Measurements from ENCODE around the gene LIMK2.
"Not testable (repeated sequence)": the region's sequence is repeated elsewhere in the genome, so short reads cannot be mapped to it uniquely, and the experiment has no call there.

LIMK2 gene

DNA sequence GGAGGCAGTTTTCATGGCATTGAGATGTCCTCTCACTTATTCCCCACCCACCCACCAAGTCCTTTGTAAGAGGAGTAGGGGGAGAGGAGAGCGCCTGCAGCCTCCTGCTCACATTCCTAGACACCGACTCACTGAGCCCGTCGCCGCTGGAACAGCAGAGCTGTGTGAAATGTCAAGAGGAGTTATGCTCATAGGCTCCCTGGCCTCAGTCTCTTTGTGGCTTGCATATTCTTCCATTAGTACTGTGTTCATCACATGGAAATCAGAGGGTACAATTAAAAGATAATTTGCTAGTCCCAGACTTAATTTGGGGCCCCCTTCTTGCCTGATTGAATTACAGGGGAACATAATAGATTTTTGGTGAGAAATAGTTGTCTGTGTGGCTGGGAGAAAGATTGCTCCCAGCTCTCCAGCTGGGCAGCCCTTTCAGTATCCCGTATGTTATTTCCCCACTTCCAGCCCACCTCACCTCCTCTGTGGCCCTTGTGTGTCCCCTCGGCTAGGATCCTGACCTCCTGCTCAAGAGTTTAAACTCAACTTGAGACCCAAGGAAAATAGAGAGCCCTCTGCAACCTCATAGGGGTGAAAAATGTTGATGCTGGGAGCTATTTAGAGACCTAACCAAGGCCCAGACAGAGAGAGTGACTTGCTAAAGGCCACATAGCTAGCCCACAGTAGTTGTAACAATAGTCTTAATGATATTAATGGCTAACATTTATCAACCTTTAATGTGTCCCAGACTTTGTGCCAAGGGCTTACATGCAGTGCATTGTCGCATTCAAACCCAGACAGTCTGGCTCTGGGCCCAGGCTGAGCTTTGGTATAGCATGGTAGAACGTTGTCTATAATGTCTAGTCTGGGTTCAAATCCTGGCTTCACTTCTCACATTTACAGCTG is 32.2 kb downstream of the LIMK2 start:
- DNase-seq (ENCODE audit: low read depth): peak; percentile 14

DNA sequence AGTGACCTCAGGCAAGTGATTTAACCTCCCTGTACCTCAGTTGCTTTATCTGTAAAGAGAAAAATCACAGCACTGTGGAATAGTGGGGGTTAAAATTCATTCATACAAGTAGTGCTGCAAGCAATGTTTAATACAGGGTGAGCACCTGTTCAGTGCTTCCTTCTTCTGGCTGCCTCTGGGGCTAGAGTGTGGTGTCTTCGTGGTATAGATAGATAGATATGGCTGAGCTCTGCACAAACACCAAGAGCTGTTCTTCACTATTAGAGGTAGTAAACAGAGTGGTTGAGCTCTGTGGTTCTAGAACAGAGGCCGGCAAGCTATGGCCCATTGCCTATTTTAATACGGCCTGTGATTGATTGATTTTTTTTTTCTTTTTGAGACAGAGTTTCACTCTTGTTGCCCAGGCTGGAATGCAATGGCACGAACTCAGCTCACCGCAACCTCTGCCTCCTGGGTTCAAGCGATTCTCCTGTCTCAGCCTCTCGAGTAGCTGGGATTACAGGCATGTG is 32.9 kb downstream of the LIMK2 start:
- DNase-seq (ENCODE audit: low read depth): no peak

DNA sequence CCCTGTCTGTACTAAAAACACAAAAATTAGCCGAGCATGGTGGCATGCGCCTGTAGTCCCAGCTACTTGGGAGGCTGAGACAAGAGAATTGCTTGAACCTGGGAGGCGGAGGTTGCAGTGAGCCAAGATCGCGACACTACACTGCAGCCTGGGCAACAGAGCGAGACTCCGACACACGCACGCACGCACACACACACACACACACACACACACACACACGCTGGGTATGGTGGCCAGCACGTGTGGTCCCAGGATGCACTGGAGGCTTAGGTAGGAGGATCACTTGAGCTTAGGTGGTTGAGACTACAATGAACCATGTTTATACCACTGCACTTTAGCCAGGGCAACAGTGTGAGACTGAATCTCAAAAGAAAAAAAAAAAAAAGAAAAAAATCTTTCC is 33.9 kb downstream of the LIMK2 start:
- not testable (repeated sequence) for DNase-seq (ENCODE audit: low read depth)

DNA sequence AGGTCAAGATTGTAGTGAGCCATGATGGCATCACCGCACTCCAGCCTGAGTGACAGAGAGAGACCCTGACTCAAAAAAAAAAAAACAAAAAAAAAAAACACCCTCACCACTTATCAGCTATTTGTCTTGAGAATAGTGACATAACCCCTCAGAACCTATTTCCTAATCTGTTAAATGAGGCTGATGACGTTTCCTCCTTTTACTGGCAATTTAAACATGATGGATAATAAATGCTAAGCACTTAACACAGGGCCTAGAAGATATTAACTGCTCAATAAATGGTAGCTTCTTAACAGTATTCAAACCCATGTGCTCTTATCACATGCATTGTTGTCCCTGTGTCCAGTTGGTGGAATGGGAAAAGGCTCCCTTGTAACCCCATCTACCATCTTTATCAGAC is 34.6 kb downstream of the LIMK2 start:
- DNase-seq (ENCODE audit: low read depth): no peak

DNA sequence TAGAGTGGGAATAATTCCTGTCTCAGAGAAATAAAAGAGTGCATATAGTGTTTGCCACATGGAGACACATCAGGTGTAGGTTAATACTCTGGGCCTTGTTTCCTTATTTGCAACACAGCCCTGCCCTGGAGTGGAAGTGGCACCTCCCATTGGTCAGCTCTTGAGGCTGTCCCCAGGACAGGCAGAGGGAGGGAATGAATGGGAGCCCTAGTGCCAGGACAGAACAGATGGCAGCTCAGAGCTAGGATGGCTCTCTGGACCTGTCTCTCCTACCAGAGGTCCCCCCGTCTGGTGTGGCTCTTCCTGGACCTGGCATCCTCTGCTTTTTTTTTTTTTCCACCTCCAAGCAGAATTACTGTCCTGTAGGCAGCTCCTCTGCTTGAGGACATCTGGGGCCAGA is 35.6 kb downstream of the LIMK2 start:
- no peak for DNase-seq (ENCODE audit: low read depth)

DNA sequence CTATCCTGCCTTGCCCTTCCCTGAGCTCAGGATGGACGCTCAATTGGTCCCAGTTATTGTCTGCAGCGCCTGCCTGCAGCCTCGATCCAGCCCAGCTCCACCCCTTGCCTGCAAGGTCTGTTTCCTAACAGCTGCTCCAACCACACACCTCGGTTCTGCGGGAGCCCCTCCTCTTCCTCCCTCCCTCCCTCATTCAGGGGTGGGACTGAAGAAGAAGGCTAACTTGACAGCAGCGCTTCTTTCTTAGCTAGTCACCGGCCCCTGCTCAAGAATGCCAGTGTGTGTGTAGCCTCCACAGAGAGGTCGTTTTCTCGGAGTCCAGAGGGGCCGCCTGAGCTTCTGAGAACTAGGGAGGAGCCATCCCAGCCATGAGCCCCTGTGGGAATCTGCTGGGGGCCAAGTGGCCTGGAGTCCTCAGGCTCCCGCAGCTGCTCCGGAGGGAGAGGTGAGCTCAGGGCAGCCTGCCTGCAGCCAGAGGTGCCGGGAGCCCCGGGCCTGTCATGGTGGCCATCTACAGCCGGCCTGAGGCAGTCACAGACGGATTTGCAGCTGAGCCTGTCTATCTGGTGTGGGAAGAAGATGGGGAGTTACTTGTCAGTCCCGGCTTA is 36.1 kb downstream of the LIMK2 start:
- DNase-seq (ENCODE audit: low read depth): peak; percentile 78

DNA sequence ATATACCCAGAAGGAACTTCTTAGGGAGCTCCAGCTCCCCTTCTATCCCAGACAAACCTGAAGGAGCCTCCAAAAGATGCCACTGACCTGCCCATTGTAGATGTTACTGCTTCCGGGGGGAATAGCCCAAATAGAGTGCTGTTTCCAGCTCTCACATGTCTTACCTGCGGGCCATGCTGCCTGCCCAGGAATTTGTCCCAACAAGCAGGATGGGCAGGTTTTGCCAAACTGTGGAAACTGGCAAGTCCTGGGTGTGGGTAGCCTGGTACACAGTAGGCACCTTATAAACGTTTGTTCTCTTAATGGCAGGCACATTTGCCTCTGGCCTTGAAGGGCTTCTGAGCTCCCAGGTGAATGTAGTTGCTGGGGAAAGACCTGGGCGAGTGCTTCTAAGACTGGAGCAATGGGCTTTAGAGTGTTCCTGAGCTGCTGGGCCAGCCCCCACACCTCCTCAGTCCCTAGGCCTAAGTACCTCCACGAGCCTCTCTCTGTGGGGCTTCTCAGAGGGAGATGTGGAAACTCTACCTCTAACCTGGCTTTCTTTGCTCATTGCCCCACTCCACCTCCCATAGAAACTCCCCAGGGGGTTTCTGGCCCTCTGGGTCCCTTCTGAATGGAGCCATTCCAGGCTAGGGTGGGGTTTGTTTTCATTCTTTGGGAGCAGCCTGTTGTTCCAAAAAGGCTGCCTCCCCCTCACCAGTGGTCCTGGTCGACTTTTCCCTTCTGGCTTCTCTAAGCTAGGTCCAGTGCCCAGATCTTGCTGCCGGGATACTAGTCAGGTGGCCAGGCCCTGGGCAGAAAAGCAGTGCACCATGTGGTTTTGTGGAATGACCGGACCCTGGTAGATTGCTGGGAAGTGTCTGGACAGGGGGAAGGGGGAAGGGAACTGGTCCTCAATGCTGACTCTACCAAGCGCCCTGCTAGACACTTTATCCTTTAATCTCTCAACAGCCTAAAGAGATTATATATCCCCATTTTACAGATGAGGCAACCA is 37.2 kb downstream of the LIMK2 start:
- no peak for DNase-seq (ENCODE audit: low read depth)

DNA sequence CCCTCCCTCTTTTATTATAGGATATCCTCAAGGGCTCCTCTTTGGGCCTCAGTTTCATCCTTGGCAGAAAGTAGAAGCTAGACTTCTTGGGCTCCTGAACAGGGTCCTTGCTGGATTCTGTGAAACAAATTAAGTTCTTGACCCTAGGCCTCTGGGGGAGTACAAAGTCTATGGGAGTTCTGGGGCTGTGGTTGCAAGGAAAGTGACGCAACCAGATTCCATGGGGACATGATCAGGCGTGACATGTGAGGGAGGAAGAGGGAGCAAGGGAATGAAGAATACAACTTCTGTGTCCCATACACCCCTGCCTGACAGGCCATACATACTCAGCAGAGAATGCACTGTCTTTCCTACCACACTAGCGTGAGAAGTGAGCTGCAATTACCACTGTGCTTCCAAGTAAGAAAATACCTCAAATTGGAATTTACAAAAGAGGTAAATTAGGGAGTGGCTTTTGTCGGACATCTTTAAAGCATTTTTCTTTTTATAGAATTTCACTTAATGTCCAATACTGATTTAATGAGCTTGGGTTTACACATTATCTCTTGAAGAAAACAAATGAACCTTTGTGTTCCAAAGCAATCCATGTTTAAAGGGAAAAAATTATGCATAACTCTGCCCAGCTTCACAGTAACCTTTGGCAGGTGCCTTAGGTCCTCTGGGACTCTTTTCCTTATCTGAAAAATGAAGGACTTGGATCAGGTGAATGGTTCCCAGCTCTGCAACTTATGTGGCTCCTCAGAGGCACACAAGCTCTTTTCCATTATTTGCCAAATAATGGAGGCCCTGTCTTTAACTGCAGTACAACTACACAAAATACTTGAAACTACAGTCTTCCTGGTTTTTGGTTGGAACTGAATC is 38.9 kb downstream of the LIMK2 start:
- no peak for DNase-seq (ENCODE audit: low read depth)

DNA sequence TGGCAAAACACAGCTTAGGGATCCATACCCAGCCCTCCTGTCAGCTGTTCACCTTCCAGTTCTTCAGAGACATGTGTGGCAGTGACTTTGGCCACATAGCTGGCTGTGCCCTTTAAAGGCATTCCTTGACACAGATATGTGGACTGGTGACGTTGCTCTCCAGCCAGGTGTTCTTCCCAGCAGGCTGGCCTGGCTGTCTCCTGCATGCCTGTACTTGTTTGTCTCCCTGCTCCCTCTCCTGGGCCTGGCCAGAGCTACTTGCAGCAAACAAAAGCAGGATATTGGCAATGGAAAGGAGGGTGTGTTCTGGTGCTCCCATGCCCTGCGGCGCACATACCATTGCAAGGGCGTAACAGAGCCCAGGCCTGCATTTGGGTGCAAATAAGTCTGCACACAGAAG is 41.9 kb downstream of the LIMK2 start:
- no peak for DNase-seq (ENCODE audit: low read depth)

DNA sequence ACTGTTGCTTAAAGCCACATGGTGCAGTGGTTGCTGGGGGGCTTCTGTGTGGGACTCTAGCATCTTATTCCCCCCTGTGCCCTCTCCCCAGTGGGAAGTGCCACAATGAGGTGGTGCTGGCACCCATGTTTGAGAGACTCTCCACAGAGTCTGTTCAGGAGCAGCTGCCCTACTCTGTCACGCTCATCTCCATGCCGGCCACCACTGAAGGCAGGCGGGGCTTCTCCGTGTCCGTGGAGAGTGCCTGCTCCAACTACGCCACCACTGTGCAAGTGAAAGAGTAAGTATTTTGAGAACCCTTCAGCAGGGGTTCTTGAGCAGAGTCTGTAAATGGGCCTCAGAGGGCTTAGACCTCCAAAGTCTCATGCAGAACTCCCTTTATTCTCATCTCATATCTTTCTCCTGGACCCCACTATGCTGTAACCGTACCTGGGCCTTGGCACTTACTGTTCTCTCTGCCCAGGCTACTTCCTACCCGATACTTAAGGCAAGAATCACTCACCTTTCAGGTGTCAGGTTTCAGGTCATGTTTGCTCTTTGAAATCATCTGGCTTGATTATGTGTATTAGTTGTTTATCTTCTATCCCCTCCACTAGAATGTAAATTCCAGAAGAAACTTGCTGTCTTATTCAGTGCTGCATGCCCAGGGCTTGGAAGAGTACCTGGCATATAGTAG is 47.8 kb downstream of the LIMK2 start:
- DNase-seq (ENCODE audit: low read depth): no peak

DNA sequence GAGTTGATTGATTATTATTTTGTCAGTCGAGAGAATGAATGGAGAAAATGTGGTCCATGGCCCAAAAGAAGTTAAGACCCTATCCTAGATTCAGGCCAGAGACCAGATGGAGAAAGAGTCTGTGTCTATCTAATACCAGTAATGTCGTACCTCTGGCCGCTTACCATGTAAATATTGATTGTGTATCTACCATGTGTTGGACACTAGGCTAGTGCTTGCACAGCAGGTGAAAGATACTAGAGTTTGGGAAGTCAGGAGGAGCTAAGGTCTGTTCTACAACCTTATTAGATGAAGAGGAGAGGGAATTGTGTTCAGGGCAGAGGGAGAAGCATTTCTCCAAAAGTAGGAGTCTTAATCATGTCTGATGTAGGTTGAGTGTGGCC is 48.4 kb downstream of the LIMK2 start:
- no peak for DNase-seq (ENCODE audit: low read depth)

DNA sequence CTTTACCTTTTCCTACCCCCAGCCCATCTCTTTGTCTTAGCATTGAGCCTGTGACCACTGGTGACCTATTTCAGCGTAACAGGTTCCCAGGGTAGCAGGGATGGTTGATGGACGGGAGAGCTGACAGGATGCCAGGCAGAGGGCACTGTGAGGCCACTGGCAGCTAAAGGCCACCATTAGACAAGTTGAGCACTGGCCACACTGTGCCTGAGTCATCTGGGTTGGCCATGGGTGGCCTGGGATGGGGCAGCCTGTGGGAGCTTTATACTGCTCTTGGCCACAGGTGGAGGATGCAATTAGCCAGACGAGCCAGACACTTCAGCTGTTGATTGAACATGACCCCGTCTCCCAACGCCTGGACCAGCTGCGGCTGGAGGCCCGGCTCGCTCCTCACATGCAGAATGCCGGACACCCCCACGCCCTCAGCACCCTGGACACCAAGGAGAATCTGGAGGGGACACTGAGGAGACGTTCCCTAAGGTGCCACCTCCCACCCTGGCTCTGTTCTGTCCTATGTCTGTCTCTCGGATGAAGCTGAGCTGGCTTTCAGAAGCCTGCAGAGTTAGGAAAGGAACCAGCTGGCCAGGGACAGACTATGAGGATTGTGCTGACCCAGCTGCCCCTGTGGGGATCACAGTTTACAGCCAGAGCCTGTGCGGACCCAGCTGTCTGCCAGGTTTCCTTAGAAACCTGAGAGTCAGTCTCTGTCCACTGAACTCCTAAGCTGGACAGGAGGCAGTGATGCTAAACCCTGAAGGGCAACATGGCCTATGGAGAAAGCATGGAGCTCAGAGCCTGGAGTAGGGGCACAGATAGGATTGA is 50.4 kb downstream of the LIMK2 start:
- DNase-seq (ENCODE audit: low read depth): no peak

DNA sequence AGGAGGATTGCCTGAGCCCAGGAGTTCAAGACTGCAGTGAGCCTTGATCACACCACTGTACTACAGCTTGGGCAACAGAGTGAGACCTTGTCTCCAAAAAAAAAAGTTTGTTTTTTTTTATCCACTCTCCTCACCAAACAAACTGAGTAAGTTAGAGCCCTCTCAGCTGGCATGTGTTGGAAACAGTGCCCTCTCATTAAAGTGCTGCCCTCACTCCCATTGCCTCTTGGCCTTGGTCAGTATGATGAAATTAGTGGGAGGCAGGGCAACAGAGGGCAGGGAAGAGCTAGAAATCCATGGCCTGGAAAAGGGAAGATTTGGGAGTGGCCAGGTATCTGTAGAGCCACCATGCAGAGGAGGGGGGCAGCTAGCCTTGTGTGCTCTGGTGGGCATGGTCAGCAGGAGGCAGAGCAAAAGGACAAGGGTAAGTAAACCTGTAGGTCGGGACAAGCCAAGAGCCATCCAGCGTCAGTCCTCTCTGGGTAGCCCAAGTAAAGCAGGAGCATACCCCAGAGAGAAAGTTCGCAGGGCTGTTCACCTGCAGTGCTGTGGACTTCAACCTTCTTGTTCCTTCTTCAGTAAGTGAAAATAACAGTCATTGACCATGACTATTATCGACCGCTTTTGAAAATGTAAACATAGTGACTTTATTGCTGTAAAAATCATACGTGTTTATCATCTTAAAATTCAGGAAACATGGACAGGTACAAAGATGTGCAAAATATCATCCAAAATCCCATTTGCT is 52.0 kb downstream of the LIMK2 start:
- DNase-seq (ENCODE audit: low read depth): no peak

DNA sequence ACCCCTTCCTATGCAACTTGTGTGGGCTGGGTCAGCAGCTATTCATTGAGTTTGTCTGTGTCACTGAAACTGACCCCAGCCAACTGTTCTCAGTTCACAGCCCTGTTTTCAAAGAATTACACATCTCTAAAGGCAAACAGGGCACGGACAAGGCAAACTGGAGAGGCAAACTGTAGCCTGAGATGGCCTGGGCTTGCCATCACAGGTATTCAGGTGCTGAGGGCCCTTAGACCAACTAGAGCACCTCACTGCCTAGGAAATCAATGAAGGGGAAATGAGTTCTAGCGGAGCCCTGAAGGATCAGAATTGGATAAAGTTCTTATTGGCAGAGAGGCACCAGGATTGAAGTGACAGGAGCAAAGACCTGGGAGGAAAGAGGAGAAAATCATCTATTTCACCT is 56.2 kb downstream of the LIMK2 start:
- DNase-seq (ENCODE audit: low read depth): no peak

DNA sequence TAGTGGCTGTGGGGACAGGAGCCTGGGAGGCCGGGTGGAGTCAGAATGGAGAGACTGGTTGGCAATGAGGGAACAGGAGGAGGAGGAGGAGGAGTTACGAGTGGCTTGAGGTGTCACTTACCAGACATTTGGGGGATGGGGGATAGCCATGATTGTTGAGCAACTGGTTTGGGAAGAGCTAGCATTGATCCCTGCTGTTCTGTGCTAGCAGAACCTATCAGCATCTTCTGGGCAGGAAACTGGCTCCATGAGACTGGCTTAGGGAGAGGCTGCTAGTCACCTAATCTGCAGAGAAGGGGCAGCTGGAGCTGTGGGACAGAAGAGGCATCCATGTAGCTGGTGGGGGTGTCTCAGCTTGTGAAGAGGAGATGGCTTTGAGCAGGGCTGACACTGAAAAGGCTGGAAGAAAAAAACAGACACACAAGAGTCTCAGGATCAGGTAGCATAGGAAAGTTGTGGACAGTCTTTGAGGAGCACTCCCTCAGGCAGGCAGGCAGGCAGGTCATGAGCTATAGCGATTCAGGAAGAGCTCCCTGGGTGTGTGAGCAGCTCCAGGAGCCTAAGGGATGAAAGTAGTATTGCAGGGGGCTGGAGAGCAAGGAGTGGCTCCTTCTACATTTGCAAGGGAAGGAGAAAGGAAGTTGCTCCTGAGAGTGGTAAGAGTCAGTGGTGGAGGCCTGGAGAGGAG is 57.9 kb downstream of the LIMK2 start:
- DNase-seq (ENCODE audit: low read depth): no peak

DNA sequence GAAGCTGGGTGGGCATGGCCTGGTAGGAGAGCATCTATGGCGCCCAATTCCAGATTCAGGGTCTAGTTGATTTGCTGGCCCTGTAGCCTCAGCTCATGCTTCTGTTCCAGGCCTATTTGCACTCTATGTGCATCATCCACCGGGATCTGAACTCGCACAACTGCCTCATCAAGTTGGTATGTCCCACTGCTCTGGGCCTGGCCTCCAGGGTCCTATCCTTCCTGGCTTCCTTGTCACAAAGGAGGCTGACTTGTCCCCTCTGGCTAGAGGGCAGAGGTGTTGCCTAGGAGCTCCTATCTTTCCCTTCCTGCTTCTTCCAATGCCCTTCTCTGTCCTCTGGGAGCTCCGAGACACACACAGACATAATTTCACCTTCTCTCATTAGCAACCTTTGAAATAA is 58.9 kb downstream of the LIMK2 start:
- no peak for DNase-seq (ENCODE audit: low read depth)

DNA sequence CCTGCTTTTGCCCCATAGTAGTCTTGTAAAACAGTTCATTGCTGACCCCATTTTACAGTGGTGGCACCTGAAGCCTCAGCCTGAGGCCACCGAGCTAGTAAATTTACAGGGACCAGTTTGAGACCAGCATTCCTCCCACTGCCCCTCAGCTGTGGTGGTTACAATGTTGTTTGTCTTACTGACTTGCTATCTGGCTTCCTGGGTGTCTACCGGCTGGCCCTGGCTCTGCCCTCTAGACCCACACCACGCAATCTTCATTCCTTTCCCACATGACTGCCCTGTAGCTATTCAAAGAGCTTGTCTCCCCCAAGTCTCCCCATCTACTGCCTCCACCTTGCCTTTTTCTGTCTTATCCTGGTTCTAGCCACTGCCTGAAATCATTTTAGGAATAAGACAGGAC is 59.4 kb downstream of the LIMK2 start:
- DNase-seq (ENCODE audit: low read depth): no peak

All from fibroblast of the conjunctiva (primary cell).